Uterus (tissue), 2 donors: ENCODE results near the gene SLC29A2.

ENCODE experiments used
- POLR2A ChIP-seq, 2 donors: fragments of 450-650 bp; IDR thresholded peaks; one replicate each; pipeline ENCODE4 v1.6.1; 2016; ENCODE audit warnings: antibody characterized with exemption in 2 of 2, mild to moderate bottlenecking in 1 of 2, moderate library complexity in 1 of 2
- TF ChIP-seq, protein P1 (sequence below), 4 experiments: fragments of 200-600 bp in 2 of 4; fragments of 450-650 bp in 2 of 4; sonication (generic) in 2 of 4; IDR thresholded peaks; one replicate each; pipeline ENCODE4 v1.5.1; 2016 to 2019; ENCODE audit warnings: antibody characterized with exemption in 4 of 4, mild to moderate bottlenecking in 2 of 4, moderate library complexity in 1 of 4

DNA sequence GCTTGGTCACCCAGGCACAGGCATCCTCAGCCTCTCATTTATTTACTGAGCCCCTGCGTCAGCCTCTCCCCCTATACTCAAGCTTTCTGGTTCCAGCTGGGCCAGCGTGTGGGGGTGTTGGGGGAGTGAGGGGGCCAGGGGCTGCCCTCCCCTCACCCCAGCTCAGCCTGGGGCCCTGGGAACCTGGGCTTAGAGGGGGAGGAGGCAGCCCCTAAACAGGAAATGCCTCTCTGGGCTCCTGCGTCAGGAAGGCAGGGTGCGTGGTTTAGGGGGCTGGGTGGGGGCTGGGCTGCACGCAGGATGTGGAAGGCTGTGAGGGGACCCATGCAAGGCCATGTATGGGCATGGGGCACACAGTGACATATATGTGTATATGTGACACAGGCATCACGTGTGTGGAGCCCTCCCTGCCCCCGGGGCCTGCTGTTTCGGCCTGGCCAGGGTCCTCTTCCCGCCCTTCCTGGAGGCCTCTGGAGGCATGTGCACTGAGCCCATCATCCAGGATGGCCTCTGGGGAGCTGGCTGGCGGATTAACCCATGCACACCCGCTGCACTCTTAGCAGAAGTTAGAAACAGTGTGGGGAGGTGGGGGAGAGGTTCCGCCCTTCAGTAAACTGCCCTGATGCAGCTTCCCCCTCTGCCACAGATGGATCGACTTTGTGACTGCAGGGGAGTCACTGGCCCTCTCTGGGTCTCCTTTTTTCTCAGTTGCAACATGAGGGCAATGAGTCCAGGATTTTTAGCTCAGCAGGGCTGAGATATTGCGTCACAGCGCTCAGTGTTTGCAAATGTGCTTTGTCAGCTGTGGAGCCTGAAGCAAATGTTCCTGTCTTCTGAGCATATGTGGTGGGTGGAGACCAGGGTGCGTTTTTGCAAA is 53.6 kb downstream of the SLC29A2 start:
- TF ChIP-seq, protein P1, sequence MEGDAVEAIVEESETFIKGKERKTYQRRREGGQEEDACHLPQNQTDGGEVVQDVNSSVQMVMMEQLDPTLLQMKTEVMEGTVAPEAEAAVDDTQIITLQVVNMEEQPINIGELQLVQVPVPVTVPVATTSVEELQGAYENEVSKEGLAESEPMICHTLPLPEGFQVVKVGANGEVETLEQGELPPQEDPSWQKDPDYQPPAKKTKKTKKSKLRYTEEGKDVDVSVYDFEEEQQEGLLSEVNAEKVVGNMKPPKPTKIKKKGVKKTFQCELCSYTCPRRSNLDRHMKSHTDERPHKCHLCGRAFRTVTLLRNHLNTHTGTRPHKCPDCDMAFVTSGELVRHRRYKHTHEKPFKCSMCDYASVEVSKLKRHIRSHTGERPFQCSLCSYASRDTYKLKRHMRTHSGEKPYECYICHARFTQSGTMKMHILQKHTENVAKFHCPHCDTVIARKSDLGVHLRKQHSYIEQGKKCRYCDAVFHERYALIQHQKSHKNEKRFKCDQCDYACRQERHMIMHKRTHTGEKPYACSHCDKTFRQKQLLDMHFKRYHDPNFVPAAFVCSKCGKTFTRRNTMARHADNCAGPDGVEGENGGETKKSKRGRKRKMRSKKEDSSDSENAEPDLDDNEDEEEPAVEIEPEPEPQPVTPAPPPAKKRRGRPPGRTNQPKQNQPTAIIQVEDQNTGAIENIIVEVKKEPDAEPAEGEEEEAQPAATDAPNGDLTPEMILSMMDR (IDR thresholded peaks at IDR 0.05): no peak
- TF ChIP-seq POLR2A (IDR thresholded peaks at IDR 0.05): no peak
